NCI-H2029 (cell line): ENCODE data around the gene ERBB4.
"Not testable (repeated sequence)": the region's sequence is repeated elsewhere in the genome, so short reads cannot be mapped to it uniquely, and the experiment has no call there.

Source experiments
- DNase-seq: peaks from one replicate; lab custom pipeline; 2025; lab: John Stamatoyannopoulos, UW

ERBB4 gene

DNA sequence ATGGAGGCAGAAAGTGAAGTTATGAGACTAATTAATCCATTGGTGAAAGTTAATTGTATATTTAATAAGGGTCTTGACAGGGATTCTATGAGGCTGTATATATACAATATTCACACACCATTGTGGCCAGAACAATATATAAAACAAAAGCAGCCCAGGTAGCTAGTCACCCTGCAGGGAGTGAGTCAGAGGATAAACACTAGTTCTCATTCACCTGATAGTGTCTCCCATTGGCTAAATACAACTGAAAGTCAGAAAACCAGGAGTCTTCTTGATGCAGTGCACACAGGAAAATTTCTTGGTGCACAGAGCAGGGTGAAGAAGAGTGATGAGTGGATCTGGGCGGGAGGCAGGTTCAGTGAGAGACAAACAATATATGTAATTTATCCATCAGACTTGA lies 465.2 kb downstream of the ERBB4 start:
- DNase-seq = no peak

DNA sequence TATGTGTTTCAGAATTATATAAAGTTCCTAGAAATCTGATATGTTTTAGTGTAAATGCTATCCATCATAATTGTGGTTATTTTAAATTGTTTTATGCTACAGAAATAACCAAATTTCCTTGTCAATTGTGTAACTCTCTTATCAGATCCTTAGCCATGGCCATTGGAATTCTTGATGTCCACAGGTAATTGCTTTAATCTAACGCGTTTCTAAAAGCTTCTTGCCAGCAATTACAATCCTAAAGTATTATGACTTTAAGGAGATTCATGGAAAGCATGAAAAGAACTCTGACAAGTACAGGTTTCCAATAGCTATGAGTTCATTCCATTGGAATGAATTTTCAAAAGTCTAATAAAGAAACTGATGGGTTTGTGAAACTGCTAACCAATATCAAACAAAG lies 472.1 kb downstream of the ERBB4 start:
- DNase-seq = no peak

DNA sequence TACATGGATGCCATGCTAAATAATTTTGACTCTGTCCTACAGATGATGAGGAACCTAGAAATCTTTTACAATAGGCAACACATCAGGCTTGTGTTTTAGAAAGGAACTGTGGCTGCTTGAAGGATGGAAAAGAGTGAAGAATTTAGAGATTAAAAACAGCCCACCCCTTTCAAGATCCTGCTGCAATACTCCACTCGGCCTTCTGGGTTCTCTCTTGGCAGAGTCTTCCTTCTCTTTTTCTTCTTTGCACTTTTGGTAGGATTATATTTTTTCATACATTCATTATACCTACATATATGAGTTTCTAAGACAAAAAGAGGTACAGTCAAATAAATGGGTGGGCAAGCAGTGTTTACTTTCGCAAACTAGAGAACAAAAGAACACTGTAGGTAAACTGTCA lies 474.3 kb downstream of the ERBB4 start:
- no peak for DNase-seq

DNA sequence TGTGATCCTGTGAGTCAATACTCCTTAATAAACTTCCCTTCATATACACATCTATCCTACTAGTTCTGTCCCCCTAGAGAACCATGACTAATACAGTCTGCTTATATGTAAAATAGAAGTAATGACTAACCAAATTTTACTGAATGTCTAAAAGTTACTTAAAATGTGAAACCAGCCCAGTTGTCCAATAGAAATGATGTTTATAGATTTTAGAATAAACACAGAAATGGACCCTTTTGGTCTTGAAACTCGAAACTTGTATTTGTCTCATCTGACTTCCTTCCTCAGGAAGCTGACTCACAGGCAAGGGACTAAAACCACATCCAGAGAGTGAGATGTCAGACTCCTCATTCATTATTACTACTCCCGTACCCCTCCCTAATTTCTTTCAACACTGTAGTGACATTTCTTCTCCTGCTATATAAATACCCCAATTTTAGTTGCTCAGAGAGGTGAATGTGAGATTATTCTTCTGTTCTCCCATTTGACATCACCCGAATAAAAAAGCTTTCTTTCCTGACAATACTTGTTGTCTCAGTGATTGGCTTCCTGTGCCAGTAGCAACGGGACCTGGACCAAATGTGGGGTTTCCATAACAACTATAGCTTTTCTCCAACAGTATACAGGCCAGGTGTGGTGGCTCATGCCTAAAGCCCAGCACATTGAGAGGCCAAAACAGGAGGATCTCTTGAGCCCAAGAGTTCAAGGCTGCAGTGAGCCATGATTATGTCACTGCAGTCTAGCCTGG lies 486.0 kb downstream of the ERBB4 start:
- no peak for DNase-seq

DNA sequence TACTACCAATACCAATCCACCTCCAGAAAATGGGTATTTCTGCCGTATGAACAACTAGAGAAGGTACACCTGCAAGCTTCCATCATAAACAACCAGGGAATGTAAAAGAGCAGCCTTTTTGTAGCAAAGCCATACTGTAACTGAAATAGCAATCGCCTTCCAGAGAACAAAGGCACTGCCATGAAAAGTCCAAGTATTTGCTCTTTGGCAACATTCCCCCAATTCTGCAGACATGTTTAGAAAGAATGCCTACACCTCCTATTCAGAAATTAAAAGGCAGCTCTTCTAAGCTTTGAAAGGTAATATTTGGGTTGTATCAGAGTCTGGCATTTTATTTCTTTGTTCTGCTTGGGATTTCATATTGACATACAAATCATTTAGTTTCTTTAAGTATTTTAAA lies 487.7 kb downstream of the ERBB4 start:
- DNase-seq = no peak

DNA sequence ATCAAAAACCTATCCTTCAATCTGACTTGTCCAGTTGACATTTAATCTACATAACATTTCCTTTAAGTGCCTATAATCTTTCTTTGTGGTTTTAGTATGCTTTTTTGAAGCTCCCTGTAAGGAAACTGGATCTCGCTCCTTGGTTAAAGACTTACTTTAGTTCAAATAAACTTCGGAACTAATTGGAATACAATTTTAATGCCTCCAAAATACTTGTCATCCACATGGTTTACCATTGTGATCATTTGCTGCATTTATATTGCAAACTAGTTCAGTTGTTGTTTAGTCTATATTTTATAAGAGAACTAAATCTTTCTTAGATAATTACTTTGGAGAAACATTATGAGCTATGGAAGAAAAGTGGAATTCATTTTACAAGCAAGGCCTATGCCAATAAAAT lies 496.0 kb downstream of the ERBB4 start:
- DNase-seq = no peak

DNA sequence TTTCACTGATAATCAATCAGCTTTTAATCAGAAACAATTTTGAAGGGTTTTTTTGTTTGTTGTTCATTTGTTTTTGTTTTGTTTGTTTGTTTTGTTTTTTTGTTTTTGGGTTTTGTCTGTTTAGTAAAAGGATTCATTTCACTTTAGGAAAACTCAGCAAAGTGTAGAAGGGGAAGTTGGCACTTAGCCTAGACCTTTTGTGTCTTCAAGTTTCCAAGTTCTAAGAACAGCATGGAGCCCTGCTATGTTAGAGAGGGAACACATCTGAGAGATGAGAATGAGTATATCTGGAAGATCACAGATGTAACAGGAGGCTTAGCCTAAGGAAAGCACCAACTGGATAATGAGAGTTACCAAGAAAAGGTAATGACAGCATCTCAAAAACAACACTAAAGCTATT lies 501.5 kb downstream of the ERBB4 start:
- DNase-seq = no peak

GRCh38 chr2:212034841-212035585 lies 503.6 kb downstream of the ERBB4 start:
- DNase-seq = no peak

- no peak for DNase-seq
Observed at GRCh38 chr2:212033888-212034287, 504.7 kb downstream of the ERBB4 start.

DNA sequence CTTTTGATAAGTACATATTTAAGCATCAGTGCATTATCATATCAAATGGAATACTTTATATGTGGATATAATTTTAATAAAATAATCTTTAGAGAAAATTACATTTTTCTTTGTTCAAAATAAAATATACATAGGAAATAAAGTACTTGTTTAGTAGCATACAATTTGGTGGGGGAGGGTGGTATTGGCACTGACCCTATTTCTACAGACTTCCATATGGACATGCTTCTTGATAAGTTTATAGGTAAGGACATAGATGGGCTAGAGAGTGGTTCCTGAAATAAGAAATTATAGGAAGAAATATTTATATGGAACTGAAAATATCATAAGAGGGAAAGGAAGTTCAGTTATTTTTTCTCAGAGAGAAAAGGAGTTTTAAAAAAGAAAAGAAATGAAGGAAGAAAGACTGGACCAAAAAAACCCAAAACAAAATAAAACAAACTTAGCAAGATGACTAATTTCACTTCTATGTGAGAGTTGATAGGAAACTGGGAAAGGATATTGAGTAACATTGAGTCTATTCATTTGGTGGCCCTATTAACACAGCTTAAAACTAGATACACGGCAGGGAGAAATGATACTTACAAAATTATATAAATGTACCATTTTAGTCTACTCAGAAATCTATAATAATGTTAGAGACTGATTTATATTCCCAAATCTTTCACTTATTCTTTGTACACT lies 505.9 kb downstream of the ERBB4 start:
- no peak for DNase-seq

- no peak for DNase-seq
Observed at GRCh38 chr2:212032032-212032431, 506.6 kb downstream of the ERBB4 start.

GRCh38 chr2:212030709-212031108 lies 507.9 kb downstream of the ERBB4 start:
- DNase-seq = no peak

- DNase-seq = no peak
Observed at GRCh38 chr2:212028798-212029394, 509.7 kb downstream of the ERBB4 start.

DNA sequence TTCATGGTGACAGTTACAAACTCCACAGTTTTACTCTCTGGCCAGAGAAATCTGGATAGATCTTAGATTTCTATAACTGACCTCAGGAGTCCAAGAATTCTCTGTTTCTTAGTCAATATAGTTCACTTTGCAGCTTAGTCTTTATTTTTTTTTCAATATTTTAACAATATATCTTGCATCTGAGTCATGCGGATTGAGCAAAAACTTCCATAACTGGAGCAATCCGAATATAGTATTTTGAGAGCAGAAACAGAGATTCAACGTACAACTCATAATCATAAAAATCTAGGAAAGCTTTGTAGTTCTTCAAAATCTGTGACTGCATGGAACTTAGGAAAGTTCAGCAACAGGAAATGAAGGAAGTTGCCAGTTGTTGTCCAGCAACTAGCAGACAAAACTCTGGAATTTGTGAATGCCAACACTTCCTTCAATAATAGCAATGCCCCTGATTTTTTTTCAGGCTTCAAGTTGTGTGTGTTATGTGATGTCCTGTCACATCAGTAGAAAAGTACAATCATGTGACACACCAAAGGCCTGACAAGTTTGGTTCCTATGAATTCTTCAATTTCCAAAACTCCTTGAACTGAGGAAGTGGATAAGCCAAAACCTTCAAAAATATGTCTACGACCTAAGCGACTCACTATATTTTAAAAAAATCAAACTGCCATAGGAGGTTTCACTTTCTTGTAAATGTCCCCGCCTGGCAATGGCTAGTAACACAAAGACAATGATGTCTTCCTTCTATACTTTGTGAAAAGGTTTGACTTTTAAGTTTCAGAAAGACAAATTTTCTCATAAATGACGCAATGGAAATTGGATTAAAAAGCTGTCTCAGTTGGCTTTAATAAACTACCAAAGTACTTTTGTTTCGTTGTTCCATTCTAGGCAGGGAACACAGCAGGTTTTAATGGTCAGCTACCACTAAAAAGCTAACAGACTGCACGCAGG lies 510.6 kb downstream of the ERBB4 start:
- no peak for DNase-seq

DNA sequence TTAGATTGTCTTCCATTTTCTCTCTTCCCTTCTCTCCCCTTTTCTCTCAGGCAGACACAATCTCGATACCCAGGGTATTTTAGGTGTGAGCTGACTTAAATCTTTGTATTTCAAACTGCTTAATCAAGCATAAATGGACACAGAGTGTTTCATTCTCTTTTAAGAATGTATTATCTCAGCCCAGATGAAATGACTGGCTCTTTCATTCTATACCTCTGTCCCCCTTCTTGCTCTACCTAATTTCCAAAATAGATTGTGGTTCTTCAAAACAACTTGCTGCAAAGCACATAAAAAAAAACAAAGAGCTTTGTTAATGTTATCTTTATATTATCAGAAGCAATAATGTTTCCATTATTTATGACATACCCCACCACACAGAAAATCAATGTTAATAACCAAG lies 514.6 kb downstream of the ERBB4 start:
- no peak for DNase-seq

DNA sequence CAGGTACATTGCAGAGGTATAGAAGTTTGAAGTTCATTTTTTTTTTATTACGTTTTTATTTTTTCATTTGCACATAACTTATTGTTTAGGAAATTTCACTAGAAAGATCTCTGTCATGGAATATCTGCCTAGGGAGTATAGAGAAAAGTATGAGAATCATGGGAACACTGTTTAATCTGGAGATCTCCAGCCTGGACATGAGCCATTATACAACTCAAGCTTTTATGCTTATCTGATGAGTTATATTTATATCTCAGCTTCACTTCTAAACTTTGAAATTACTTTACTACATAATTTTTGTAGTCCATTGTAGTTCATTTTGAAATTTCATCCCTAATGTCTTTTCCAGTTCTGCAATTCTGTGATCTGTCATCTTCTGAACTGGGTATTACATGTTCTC lies 515.6 kb downstream of the ERBB4 start:
- DNase-seq = no peak

DNA sequence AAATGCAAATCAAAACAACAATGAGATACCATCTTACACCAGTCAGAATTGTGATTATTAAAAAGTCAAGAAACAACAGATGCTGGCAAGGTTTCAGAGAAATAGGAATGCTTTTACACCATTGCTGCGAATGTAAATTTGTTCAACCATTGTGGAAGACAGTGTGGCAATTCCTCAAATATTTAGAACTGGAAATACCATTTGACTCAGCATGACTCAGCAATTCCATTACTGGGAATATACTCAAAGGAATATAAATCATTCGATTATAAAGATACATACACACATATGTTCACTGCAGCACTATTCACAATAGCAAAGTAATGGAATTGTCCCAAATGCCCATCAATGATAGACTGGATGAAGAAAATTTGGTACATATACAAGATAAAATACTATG lies 516.7 kb downstream of the ERBB4 start:
- DNase-seq = no peak

DNA sequence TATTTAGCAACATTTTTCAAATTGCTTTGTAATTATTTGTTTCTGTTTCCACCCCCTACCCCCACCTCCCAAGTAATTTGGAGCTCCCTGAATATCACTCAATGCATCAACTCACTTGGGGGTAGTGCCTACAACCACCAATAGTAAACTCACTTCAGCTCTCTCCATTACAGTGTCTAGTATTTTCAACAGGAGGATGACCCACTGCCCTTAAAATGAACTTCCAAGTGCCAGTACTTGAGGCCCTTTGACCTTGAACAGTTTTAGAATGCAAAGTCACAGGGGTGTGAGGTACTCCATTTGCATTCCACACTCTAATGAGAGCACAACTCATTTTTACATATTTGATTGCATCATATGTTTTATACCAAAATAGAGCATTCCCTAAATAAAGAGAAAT lies 523.0 kb downstream of the ERBB4 start:
- DNase-seq = no peak

DNA sequence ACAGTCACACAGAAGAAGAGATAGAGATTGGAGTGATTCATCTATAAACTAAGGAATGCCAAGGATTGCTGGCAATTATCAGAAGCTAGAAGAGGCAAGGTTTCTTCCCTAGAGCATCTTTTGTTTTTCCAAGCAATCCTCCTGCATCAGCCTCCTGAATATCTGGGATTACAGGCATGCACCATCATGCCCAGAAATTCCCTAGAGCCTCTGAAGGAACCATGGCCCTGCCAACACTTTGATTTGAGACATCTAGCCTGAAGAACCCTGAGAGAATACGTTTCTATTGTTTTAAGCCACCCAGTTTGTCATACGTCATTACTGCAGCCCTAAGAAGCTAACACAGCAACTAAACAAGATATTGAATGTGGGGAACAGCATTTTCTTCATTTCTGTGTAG lies 525.0 kb downstream of the ERBB4 start:
- DNase-seq = no peak

DNA sequence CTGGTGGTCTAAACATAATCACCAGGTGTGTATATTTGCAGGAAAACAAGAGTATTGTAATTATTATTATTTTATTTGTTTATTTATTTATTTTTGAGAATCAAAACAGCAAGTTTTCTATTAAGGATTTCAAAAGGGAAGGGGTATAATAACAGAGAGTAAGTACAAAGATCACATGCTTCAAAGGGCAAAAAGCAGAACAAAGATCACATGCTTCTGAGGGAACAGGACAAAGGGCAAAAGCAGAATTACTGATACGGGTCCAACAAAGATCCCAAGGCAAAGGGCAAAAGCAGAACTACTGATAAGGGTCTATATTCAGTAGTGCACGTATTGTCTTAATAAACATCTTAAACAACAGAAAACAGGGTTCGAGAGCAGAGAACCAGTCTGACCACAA lies 528.3 kb downstream of the ERBB4 start:
- not testable (repeated sequence) for DNase-seq

DNA sequence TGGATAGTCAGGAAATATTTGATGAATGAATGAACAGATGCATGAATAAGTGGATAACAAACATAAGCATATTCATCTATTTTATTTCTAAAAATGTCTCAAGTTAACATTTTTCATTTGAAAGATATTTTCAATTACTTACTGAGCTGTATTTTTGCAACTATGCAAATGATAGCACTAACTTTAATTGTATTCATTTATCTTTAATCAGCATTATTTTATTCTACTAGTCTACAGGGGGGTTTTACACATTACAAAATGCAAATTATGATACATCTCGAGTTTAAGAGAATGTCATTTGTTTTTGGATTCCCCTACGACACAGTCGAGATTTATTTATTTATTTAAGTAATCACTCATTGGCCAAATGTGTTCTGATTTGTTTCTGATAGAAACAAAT lies 530.6 kb downstream of the ERBB4 start:
- DNase-seq = no peak
